ENCODE measurements around the gene MTCH2.

MTCH2 gene

DNA sequence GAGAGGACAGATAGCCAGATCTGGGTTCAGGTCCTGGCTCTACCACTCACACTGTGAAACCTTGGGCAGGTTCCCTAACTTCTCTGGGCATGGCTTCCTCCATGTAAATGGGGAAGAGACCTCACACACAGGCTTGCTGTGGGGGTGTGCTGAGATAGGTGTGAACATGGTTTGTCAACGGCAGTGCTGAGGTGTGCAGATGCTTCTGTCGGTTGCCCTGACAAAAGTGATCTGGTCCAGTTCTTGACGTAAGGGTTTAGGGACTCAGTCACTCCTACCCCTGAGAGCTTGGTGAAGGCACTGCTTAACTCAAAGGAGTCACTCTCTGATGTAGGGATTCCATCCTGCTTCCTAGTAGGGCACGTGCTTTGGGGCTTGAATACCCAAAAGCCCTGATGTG is 50.1 kb downstream of the MTCH2 start:
- Histone ChIP-seq H3K36me3 (ENCODE audit: insufficient read depth, low read length) (no peaks in the 10 kb centered on the region), H3K4me1 (ENCODE audit: insufficient read depth, low read length) (peaks cover 11% of the 10 kb centered on the region; the same call in 1 of the 2 replicates), H3K9ac (ENCODE audit: low read depth, low read length) (no peak overlapping the region), H3K9me3 (ENCODE audit: control insufficient read depth, insufficient read depth, low read length) (no peaks in the 10 kb centered on the region)

DNA sequence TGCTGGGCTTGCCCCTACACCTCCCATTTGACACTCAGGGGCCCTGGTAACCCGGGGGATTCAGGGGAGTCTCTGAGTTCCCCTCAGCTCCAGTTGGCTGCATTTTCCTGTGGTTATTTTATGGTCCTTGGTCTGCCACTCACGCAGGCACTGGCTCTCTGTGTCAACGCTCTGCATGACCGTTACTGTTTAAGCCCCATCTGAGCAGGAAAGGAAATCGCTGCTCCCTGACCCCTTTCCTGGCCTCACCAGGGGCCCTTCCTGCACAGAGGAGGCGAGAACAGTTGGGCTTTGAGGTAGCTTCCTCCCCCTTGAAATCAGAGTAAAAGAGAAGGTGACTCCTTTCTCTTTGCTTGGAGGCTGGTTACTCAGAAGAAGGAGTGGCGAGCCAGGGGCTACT is 50.6 kb downstream of the MTCH2 start:
- no peaks in the 10 kb centered on the region for H3K36me3 ChIP-seq (ENCODE audit: insufficient read depth, low read length)
- H3K9me3 ChIP-seq (ENCODE audit: control insufficient read depth, insufficient read depth, low read length): no peaks in the 10 kb centered on the region
- H3K9ac ChIP-seq (ENCODE audit: low read depth, low read length): no peak overlapping the region
- H3K4me1 ChIP-seq (ENCODE audit: insufficient read depth, low read length): peaks cover 11% of the 10 kb centered on the region; the same call in 1 of the 2 replicates

DNA sequence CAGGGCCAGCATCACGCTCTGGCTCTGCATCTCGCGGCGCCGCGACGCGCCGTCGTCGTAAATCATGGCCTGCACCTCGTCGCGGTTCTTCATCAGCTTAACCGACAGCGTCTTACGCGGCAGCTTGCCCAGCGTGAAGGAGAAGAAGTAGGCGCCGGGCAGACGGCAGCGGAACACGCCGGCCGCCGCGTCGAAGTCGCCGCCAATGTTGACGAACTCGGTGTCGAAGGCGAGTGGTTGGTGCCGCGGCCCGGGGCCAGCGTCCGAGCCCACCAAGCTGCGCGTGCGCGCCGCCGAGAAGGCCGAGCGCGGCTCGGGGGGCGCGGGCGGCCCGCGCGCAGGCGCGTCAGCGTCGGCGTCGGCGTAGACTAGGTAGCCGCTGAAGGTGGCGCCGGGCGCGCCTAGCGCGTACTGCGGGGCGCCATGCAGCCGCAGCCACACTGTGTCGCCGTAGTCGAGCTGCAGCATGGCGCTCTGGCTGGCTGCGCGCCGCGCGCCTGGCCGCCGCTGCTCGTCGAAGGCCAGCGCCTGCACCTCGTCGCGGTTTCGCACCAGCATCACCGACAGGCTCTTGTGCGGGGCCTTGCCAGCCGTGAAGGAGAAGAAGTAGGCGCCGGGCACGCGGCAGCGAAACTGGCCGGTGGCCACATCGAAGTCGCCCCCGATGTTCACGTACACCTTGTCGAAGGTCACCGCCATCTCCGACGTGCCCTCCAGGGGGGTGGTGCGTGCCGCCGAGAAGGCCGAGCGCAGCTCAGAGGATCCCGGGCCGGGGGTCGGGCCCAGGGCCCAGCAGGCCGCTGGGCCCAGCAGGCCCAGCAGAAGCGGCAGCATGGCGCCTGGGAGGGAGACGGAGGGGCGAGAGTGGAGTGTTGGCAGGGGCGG is 52.1 kb downstream of the MTCH2 start:
- no peaks in the 10 kb centered on the region for H3K9me3 ChIP-seq (ENCODE audit: control insufficient read depth, insufficient read depth, low read length)
- H3K4me1 ChIP-seq (ENCODE audit: insufficient read depth, low read length): peaks cover 11% of the 10 kb centered on the region; the same call in 1 of the 2 replicates
- H3K9ac ChIP-seq (ENCODE audit: low read depth, low read length): no peak overlapping the region; the same call in 1 of the 2 replicates

DNA sequence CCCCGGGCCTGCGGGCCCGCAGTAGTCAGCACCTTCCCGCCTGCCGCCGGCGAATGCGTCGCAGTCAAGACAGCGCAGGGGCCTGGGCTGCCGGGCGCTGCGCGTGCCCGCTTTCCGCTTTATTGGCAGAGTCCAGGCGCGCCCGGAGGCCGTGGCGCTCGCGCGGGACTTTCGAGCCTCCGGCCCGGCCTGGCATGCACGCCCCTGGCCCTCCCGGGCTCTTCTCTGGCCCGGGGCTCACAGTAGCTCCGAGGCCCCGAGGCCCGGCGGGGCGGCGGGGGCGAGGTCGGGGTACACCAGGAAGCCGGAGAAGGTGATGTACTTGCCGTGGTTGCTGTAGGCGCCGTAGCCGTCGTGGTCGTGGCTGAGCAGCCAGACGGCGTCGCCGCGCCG is 52.8 kb downstream of the MTCH2 start:
- Histone ChIP-seq H3K4me1 (ENCODE audit: insufficient read depth, low read length) (peaks cover 9% of the 10 kb centered on the region; the same call in 1 of the 2 replicates), H3K9me3 (ENCODE audit: control insufficient read depth, insufficient read depth, low read length) (no peaks in the 10 kb centered on the region), H3K36me3 (ENCODE audit: insufficient read depth, low read length) (no peaks in the 10 kb centered on the region; the same call in 1 of the 2 replicates), H3K9ac (ENCODE audit: low read depth, low read length) (no peak overlapping the region; the same call in 1 of the 2 replicates)

More for the DNA sequence above, 52.1 kb downstream of the MTCH2 start:
- H3K36me3 ChIP-seq (ENCODE audit: insufficient read depth, low read length): no peaks in the 10 kb centered on the region

DNA sequence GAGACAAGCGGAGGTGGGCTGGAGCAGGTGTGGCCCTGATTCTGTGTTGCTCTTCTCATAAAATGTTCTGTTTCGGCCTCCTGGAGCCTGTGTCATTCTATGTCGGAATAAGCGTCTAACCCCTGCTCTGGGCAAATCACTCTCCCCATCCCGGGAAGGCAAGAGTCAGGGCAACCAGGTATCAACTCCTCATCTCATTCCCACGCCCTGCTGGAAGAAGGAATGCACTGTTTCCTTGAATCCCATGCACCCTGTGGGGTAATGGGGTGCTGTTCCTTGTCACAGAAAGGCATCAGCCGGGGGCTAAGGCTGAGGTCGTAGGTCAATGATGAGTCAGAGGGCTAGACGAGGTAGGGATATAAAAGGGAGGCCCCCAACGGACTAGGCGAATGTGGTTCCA is 53.2 kb downstream of the MTCH2 start:
- Histone ChIP-seq H3K4me1 (ENCODE audit: insufficient read depth, low read length) (peaks cover 7% of the 10 kb centered on the region; the same call in 1 of the 2 replicates), H3K9ac (ENCODE audit: low read depth, low read length) (no peak overlapping the region), H3K9me3 (ENCODE audit: control insufficient read depth, insufficient read depth, low read length) (no peaks in the 10 kb centered on the region), H3K36me3 (ENCODE audit: insufficient read depth, low read length) (no peaks in the 10 kb centered on the region; the same call in 1 of the 2 replicates)

DNA sequence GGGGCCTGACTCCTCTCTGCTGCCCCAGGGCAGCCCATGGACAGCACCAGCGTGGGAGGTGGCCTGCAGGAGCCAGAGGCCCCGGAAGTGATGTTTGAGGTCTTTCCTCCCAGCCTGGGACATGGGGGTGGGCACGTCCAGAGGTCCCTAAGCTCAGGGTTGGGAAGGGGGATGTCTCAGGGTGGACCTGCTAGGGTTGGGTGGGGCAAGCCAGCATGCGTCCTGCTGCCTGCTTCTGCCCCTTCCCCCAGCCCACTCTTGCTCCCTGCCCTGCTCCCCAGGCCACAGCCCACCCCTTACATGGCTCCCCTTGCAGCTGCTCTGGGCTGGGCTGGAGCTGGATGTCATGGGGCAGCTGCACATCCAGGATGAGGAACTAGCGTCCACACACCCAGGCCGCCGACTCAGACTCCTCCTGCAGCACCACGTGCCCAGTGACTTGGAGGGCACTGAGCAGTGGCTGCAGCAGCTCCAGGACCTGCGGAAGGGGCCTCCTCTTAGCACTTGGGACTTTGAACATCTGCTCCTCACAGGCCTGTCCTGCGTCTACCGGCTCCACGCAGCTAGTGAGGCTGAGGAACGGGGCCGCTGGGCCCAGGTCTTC is 54.5 kb downstream of the MTCH2 start:
- Histone ChIP-seq H3K9ac (ENCODE audit: low read depth, low read length) (no peak overlapping the region), H3K36me3 (ENCODE audit: insufficient read depth, low read length) (no peaks in the 10 kb centered on the region; the same call in 1 of the 2 replicates), H3K4me1 (ENCODE audit: insufficient read depth, low read length) (peaks cover 7% of the 10 kb centered on the region; the same call in 1 of the 2 replicates), H3K9me3 (ENCODE audit: control insufficient read depth, insufficient read depth, low read length) (no peaks in the 10 kb centered on the region)

DNA sequence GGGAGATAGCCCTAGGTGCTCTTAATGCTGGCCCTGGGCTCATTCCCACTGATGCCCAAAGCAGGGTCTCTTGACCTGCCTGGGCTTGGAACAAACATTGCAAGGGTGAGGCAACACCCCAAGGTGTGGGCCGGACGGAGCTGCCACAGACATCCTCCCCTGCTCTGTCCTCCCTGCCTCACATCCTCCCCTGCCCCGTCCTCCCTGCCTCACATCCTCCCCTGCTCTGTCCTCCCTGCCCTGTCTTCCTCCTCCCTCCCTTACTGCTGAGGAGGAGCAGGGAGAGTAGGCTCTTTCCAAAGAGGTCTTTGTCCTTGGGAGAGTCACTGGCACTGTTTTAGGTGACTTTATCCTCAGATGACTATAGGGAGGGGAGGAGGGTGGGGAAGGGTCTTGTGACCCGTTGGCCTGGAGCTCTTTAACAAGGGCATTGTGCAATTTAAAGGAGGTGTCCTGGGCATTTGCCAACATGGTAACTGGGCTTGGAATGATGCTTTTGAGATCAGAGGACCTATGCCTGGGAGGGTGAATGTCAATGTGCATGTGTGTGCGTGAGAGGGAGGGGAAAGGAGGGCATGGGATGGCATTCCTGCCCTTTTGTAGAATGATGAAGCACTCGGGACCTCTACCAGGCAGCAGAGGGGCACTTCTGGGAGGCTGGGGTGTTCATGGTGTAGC is 55.2 kb downstream of the MTCH2 start:
- Histone ChIP-seq H3K9me3 (ENCODE audit: control insufficient read depth, insufficient read depth, low read length) (no peaks in the 10 kb centered on the region), H3K9ac (ENCODE audit: low read depth, low read length) (no peak overlapping the region), H3K4me1 (ENCODE audit: insufficient read depth, low read length) (peaks cover 5% of the 10 kb centered on the region; the same call in 1 of the 2 replicates), H3K36me3 (ENCODE audit: insufficient read depth, low read length) (no peaks in the 10 kb centered on the region; the same call in 1 of the 2 replicates)

DNA sequence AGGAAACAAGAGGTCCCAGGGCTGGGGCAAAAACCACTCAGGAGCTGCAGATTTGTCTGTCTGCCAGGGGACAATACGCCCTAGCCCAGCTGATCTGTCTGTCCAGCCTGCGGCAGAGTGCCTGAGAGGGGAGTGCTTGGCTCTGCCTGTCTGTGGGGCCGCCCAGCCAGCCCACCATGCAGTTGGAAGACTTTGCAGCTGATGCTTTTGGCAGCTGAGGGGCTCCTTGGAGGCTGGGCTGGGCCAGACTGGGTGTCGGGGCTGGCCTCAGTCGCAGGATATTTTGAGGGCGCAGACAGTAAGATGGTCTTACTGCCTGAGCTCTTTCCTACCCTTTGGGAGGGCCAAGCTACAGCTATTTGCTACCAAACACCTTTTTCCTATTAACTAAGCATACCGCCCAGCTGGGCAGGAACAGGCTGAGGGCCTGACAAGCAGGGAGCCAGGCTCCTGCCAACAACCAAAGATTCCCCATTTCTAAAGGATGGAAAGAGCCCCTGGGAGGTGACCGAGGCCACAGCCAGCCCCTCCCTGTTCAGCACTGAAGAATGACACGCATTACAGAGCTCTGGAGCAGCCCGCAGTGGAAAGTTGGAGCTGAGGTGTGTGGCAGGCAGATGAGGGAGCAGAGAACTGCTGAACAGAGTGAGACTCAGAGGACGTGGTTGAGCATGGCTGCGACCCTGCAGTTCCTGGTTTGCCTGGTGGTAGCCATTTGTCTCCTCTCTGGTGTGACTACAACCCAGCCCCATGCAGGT is 56.1 kb downstream of the MTCH2 start, which contains the start of gene FAM180B:
FAM180B (plus strand) TSS at position 581 of the 758 bp plus-strand sequence; CDS start at position 672, 91 bp downstream.
- Histone ChIP-seq H3K36me3 (ENCODE audit: insufficient read depth, low read length) (peaks cover 5% of the 10 kb centered on the region), H3K9me3 (ENCODE audit: control insufficient read depth, insufficient read depth, low read length) (no peaks in the 10 kb centered on the region), H3K9ac (ENCODE audit: low read depth, low read length) (no peak within 1 kb of the TSS), H3K4me1 (ENCODE audit: insufficient read depth, low read length) (no peaks in the 10 kb centered on the region; the same call in 1 of the 2 replicates)

DNA sequence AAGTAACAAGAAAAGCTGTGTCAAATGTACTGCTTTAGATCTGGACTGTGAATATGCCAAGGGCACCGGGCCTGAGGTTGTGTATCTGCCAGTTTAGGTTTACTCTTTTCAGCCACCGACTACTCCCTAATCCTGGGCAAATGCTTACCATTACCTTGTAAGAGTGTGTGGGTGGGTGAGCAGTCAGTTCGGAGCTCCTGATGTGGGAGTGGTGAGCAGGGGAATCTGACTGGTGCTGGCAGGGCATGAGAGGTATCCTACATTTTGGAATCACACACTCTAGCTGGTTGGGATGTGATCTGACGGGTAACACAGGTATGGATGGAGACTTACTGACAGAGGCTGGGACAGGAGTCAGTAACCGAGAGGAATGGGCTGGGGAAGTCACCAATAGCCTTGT is 58.5 kb downstream of the MTCH2 start:
- H3K36me3 ChIP-seq (ENCODE audit: insufficient read depth, low read length): peaks cover 11% of the 10 kb centered on the region
- H3K9me3 ChIP-seq (ENCODE audit: control insufficient read depth, insufficient read depth, low read length): no peaks in the 10 kb centered on the region
- no peaks in the 10 kb centered on the region; the same call in 1 of the 2 replicates for H3K4me1 ChIP-seq (ENCODE audit: insufficient read depth, low read length)
- no peak overlapping the region for H3K9ac ChIP-seq (ENCODE audit: low read depth, low read length)

DNA sequence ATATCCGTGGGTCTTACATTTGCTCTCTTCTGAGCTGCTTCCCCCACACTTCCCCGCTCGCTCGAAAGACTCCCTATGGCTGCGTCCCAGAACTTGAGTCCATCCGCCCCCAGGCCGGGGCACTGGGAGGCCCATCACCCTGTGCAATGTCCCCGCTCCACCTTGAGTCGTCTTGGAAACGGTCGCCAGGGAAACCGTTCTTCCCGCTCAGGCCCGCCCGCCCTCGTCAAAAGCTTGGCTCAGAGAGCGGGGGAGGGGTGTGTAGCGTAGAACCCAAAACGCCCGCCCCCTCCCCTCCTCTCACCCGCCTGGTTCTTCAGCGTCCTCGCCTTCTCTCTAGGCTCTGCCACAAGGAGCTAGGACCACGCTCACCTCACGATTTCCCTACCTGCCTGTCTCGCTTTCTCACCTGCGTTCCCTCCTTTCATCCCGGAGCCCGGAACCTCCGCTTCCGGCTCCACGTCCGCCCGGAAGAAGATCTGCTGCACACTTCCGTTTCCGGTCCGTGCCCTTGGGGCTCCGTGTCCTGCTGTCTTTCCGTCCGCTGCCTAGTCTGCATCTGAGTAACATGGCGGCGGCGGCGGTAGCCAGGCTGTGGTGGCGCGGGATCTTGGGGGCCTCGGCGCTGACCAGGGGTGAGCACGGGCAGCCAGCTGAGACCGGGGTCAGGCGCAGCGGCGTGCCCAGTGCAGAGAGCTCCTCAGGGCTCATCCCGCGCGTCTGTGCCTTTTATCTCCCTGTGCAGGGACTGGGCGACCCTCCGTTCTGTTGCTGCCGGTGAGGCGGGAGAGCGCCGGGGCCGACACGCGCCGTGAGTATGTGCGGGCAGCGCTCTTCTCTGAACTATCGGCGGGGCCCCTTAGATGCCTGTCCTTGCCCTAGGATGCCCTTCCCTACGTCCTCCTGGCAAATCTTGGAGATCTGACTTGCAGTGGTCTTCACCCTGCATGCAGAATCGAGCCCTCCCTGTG is 63.5 kb downstream of the MTCH2 start, which contains the start of the genes KBTBD4 and NDUFS3:
KBTBD4 (minus strand) TSS at position 447 of the 971 bp plus-strand sequence; CDS start at position 428, 19 bp downstream.
NDUFS3 (plus strand) TSS at position 551 of the 971 bp plus-strand sequence; CDS start at position 569, 18 bp downstream.
- no peaks in the 10 kb centered on the region for H3K9me3 ChIP-seq (ENCODE audit: control insufficient read depth, insufficient read depth, low read length)
- peaks cover 12% of the 10 kb centered on the region for H3K36me3 ChIP-seq (ENCODE audit: insufficient read depth, low read length)
- peak within 1 kb of the TSS; percentile 75 for H3K9ac ChIP-seq (ENCODE audit: low read depth, low read length)
- H3K4me1 ChIP-seq (ENCODE audit: insufficient read depth, low read length): no peaks in the 10 kb centered on the region; the same call in 1 of the 2 replicates

DNA sequence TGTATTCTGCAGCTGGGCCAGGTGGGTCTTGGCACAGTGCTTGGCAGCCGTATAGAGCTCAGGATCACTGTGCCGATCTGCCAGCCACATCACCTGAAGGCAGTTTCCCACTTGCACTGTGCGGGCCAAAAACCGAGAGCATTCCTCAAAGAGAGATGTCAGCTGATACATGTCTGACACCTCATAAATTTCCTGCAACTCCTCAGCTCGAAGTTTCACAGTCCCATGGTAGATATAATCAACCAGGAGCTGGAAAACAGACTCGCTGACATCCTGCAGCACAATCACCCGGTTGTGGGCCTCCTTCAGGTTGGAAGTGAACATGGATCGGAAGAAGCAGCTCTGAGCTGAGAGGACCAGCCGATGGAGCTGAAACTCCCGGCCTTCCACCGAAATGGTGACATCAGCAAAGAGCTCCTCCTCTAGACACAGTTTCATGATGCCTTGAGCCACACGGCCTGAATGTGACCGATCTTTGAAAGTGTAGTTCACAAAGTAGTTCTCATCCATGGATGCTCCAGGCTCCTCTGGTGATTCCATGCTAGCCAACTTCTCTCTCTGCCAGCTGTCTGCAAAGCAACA is 64.8 kb downstream of the MTCH2 start:
- H3K9ac ChIP-seq (ENCODE audit: low read depth, low read length): no peak overlapping the region
- no peaks in the 10 kb centered on the region for H3K9me3 ChIP-seq (ENCODE audit: control insufficient read depth, insufficient read depth, low read length)
- peaks cover 17% of the 10 kb centered on the region for H3K36me3 ChIP-seq (ENCODE audit: insufficient read depth, low read length)
- no peaks in the 10 kb centered on the region; the same call in 1 of the 2 replicates for H3K4me1 ChIP-seq (ENCODE audit: insufficient read depth, low read length)

DNA sequence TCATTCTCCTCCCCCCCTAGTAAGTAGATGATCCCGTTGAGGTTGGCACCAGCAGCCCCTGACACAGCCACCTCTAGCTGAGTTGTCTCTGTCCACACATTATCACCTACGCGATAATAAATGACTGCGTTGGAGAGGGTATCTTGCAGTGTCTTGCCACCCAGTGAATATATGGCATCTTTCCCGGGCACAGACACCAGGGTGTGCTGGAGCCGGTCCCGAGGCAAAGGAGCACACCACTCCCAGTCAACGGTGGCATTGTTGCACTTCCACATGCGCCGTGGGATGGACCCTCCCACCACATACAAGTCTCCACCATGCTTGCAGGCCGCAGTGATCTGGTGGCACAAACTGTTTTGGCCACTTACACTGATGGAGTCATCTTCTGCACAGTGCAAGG is 69.0 kb downstream of the MTCH2 start:
- no peak overlapping the region for H3K9ac ChIP-seq (ENCODE audit: low read depth, low read length)
- H3K36me3 ChIP-seq (ENCODE audit: insufficient read depth, low read length): peaks cover 24% of the 10 kb centered on the region
- H3K4me1 ChIP-seq (ENCODE audit: insufficient read depth, low read length): no peaks in the 10 kb centered on the region
- H3K9me3 ChIP-seq (ENCODE audit: control insufficient read depth, insufficient read depth, low read length): no peaks in the 10 kb centered on the region

Measured in ES-I3 (cell line).